DMS114 treated with DMSO at 0.1 percent for 48 hours (cell line): ENCODE results near the gene HNRNPA3.
"Not testable (repeated sequence)": the region's sequence is repeated elsewhere in the genome, so short reads cannot be mapped to it uniquely, and the experiment has no call there.

Experiments
- DNase-seq: peaks from one replicate; lab custom pipeline; 2025; ENCODE audit not compliant: unreplicated experiment; lab: John Stamatoyannopoulos, UW

HNRNPA3 gene

DNA sequence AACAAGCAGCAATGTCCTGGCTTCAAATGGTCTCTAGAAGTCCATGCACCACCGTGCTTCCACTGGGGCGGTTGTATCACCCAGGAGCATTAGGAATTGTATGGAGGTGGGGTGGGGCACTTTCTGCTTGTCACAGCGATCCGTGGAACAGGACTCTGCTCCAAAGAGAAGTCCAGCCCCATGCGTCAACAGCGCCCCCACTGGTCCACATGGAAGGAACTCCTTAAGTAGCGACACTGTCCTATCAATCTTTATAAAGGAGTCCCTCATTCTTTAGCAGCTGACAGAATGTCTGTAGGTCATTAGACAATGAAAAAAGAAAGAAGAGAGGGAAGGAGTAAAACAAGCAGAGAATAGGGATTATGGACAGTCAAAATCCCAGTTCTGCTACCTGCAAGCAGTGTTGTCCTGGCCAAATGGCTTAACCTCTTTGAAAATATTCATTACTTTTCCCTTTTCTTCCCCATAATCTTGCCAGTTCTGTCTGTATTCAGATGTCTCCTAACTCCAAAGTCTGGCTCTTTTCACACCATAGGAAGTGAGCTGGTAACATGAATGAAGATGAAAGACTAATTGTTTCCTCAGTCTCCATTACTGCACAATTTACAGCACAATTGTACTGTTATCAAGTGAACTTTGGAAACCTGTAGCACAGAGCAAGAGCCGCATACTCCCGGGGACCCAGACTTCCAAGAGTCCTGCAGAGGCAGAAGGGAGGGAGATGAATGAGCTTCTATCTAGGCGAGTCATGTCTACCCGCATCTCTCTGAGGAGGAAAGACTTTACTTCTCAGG, 42.0 kb downstream of the HNRNPA3 start:
- DNase-seq, result no peak

GRCh38 chr2:177255227-177255601, 42.6 kb downstream of the HNRNPA3 start:
- no peak for DNase-seq

DNA sequence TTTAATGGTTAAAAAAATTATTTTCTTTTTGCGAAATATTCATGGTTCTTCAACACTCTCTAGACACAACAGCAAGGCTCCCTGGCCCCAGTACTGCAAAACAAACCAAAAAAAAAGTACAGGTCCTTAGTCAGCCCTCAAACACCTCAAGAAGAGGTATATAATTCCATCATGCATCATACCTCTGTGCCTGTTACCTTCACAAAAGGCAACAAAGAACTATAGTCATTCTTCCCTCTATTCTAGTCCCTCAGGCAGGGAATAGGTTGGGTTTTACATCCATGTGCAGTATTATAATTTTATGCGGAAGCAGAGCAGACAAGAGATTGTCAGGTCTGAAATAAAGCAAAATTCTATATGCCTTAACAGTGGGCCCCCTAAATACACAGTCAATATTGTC, 43.4 kb downstream of the HNRNPA3 start:
- DNase-seq, result no peak

- DNase-seq, result no peak
Measured at GRCh38 chr2:177256695-177257094, 44.1 kb downstream of the HNRNPA3 start.

GRCh38 chr2:177257471-177257870, 44.9 kb downstream of the HNRNPA3 start:
- no peak for DNase-seq

DNA sequence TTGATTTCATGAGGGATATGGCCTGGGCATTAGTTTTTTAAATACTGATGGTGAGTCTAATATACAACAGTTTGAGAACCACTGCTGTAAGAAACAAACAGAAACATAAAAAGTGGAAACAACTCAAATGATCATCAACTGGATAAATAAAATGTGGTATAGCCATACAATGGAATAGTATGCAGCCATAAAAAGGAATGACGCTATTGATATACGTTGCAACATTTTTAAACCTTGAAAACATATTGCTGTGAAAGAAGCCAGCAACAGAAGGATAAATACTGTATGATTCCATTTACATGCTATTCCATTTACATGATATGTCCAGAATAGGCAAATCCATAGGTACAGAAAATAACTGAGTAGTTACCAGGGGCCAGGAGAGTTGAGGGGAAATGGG, 45.5 kb downstream of the HNRNPA3 start:
- no peak for DNase-seq

GRCh38 chr2:177260379-177260778, 47.8 kb downstream of the HNRNPA3 start:
- DNase-seq, result no peak

DNA sequence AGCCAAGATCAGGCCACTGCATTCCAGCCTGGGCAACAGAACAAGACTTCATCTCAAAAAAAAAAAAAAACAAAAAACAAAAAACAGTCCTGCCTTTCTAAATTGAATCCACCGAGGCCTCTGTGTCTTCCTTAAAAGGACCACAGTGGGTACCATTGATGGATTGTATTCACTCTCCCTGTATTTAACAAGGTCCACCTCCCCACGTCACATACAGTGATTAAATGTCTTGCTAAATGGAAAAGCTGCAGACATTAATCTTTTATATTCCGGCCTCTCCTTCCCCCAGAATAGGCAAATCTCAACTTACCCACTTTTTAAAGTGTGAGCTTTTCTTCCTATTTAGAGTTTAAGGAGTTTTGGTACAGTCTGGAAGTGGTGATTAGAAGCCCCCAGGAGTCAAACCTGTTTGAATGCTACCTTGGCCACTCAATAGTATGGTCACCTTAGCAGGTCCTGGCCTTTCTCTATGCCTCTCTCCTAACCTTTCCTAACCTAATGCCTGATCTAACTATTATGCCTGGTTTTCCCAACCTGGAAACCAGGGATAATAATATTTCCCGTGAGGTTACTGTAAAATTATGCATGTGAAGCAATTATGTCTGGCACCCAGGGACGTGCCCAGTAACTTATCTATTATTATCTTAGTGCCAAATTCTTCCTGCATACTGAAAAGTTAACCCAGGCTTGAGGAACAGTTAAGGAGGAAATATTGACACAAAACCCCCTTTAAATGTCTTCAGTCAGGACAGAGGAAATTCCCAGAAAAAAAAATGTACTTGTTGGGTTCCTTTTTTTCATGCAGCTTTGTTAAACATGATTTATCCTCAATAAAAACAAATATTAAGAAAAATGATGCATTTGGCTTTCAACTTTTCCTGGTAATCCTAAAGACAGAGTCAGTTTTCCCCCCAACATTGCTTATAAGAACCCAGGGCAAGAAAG, 48.8 kb downstream of the HNRNPA3 start:
- no peak for DNase-seq

DNA sequence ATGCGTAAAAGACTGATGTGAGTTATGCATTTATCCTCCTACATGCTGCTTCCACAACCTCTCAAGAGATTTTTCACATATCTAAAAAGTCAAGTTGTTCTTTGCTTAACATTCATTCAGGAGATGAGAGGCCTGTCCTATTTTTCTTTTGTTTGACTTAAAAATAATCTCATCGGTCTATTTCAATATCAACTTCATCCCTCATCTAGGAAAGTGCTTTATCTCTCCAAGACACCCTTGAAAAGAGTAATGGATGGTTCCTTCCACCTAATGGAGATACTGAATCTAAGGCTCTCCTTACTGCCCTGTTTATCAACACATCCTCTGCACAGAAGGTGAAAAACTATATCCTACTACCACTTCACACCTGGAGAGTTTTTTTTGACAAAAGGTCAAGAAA, 49.5 kb downstream of the HNRNPA3 start:
- no peak for DNase-seq

- no peak for DNase-seq
Measured at GRCh38 chr2:177262958-177263450, 50.4 kb downstream of the HNRNPA3 start.

- DNase-seq, result peak; percentile 66
Measured at GRCh38 chr2:177263451-177264208, 51.0 kb downstream of the HNRNPA3 start.

GRCh38 chr2:177264209-177264692, 51.7 kb downstream of the HNRNPA3 start:
- DNase-seq, result no peak

GRCh38 chr2:177264693-177265587, 52.3 kb downstream of the HNRNPA3 start, which contains the start of gene NFE2L2:
Gene NFE2L2 (minus strand): TSS chr2:177264727. CDS start chr2:177264576, 151 bp downstream.
- DNase-seq, result peak; percentile 40

DNA sequence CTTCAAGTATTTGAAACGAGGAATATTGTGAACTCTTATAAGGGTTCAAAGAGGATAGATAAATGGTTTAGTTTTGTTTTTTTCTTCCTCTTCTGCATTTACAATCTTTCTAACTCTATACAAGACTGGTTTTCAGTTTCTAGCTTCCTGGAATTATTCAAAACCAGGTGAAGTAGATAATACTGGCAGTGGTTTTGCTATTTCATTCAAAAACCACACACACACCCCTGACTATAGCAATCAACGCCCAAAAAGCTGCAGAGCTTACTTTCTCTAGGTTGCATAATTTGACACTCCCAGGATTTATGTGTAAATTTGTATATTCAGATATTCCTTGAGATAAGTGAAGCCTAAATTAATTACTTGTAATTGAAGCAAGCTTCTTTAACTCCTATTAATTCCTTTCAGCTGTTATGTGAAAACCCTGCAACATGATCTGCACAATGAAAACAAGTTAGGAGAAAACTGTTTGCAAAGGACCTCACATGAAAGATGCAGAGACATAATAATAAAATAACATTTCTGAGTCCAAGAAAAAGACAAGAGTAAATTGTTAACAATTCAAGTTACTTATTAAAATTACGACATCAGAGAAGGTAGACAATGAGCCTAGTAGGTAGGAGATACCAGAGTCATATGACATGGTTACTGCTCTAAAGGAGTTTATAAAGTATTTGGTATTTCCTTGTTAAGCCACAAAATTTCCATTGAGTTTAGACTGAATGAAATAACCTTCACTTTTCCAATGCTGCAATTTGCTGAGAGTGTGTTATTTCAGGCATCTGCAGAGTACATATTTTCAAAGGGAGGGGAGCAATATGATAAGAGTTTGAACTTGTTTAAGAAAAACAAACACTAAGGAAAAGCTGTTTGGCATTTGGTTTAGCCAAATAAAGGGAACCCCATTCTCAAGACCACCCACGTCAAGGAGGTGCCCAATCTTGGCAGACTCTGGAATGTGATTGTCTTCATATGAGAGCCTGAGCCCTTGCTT, 53.5 kb downstream of the HNRNPA3 start:
- no peak for DNase-seq

- DNase-seq, result not testable (repeated sequence)
Measured at GRCh38 chr2:177266955-177267354, 54.4 kb downstream of the HNRNPA3 start.

- DNase-seq, result no peak
Measured at GRCh38 chr2:177268187-177268871, 55.7 kb downstream of the HNRNPA3 start.

DNA sequence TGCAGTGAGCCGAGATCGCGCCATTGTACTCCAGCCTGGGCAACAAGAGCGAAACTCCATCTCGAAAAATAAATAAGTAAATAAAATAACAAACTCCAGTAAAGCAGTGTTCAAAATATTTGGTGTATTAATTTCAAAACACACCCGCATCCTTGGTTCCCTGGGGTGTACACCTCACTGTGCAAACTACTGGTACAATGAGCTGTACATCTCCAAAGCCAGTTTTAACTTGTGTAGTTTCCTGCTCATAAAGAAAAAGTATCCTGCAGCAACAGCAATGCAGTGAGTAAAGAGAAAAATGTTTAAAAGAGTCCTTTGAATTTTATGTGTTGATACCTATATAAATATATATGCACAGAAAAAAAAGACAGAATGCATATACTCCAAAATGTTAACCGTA, 56.3 kb downstream of the HNRNPA3 start:
- no peak for DNase-seq

DNA sequence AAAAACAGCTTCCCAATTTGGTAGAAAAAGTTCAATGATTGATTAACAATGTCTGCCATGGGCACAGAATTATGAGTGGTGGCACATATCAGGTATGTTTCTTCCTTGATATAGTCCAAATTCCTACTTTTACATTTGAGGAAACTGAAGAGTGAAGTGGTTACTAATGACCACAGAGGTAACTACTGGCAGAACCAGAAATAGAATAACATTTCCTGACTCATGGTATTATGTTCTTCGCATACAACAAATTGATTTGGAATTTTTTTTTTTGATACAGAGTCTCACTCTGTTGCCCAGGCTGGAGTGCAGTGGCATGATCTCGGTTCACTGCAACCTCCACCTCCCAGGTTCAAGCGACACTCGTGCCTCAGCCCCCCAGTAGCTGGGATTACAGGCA, 57.9 kb downstream of the HNRNPA3 start:
- no peak for DNase-seq
